ENCODE data around the gene COL23A1. TPM values are rescaled to one million over a fixed set of nuclear protein-coding genes. Genes with fewer than 3 reads are reported as not detected.
"Not testable (repeated sequence)": the region's sequence is repeated elsewhere in the genome, so short reads cannot be mapped to it uniquely, and the experiment has no call there.

Gene COL23A1
- total RNA-seq, 1 experiment from 2014 or later, result 5.7 TPM

- DNase-seq, result no peak
- no peak overlapping the region for H2AFZ ChIP-seq (ENCODE audit: low read length)
- no peak overlapping the region for H3K4me3 ChIP-seq (ENCODE audit: low read length)
- no peaks in the 10 kb centered on the region for H4K20me1 ChIP-seq (ENCODE audit: insufficient read depth, low read depth, low read length)
- no peaks in the 10 kb centered on the region for H3K9me3 ChIP-seq (ENCODE audit: low read length)
- no peaks in the 10 kb centered on the region for H3K27me3 ChIP-seq (ENCODE audit: low read length)
- no peaks in the 10 kb centered on the region for H3K36me3 ChIP-seq (ENCODE audit: insufficient read depth, low read length)
- H3K27ac ChIP-seq (ENCODE audit: low read length), result no peak overlapping the region
- H3K9me2 ChIP-seq (replicated peaks; ENCODE audit: insufficient read depth, low read length), result no peaks in the 10 kb centered on the region
- H3K4me1 ChIP-seq (ENCODE audit: low read length), result 0 out of 2 replicates have a peak, but pooled peaks cover 4% of the 10 kb centered on the region
- no peak overlapping the region for H3K4me2 ChIP-seq (ENCODE audit: low read depth, low read length, poor library complexity, severe bottlenecking)
- no peaks in the 10 kb centered on the region for H3K79me2 ChIP-seq (ENCODE audit: low read length)
- H3K9ac ChIP-seq (ENCODE audit: low read length), result no peak overlapping the region
Observed at GRCh38 chr5:178266581-178266980, 323.6 kb downstream of the COL23A1 start.

DNA sequence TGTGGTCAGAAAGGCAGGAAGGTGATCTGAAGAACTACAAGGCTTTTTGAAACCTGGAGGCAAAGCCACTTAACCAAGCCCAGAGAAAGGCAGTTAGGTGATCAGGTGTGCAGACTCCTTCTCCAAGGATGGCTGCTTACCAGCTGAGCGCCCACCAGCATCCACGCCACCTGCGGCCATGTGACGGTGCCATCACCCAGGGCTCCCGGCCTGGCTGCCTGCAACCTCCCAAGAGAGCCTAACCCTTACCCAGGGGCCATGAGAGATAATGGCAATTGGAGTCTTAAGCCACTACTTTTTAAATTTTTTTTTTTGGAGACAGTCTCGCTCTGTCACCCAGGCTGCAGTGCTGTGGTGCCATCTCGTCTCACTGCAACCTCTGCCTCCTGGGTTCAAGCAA is 324.4 kb downstream of the COL23A1 start:
- Histone ChIP-seq H3K27me3 (ENCODE audit: low read length) (no peaks in the 10 kb centered on the region), H3K9ac (ENCODE audit: low read length) (no peak overlapping the region), H4K20me1 (ENCODE audit: insufficient read depth, low read depth, low read length) (no peaks in the 10 kb centered on the region), H3K27ac (ENCODE audit: low read length) (no peak overlapping the region), H3K4me1 (ENCODE audit: low read length) (0 out of 2 replicates have a peak, but pooled peaks cover 4% of the 10 kb centered on the region), H2AFZ (ENCODE audit: low read length) (no peak overlapping the region), H3K9me2 (replicated peaks; ENCODE audit: insufficient read depth, low read length) (no peaks in the 10 kb centered on the region), H3K4me2 (ENCODE audit: low read depth, low read length, poor library complexity, severe bottlenecking) (no peak overlapping the region), H3K79me2 (ENCODE audit: low read length) (no peaks in the 10 kb centered on the region), H3K4me3 (ENCODE audit: low read length) (no peak overlapping the region), H3K9me3 (ENCODE audit: low read length) (no peaks in the 10 kb centered on the region), H3K36me3 (ENCODE audit: insufficient read depth, low read length) (no peaks in the 10 kb centered on the region)
- DNase-seq, result no peak

DNA sequence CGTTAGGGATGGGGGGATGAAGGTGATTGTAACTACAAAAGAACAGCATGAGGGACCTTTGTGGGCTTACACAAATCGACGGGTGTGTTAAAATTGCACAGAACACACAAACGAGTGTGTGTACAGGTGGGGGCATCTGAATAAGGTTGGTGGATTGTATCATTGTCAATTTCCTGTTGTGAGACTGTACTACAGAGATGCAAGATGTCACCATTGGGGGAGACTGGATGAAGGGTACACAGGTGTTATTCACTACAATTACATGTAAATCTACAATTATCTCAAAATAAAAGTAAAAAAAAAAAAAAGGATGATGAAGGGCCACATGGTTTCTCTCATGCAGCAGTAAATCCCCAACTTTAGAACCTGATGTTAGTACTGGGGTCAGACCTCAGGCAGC is 326.1 kb downstream of the COL23A1 start:
- 0 out of 2 replicates have a peak, but pooled peaks cover 4% of the 10 kb centered on the region for H3K4me1 ChIP-seq (ENCODE audit: low read length)
- no peaks in the 10 kb centered on the region for H3K36me3 ChIP-seq (ENCODE audit: insufficient read depth, low read length)
- no peak overlapping the region for H3K4me2 ChIP-seq (ENCODE audit: low read depth, low read length, poor library complexity, severe bottlenecking)
- H3K79me2 ChIP-seq (ENCODE audit: low read length), result no peaks in the 10 kb centered on the region
- no peak overlapping the region for H3K27ac ChIP-seq (ENCODE audit: low read length)
- DNase-seq, result no peak
- H2AFZ ChIP-seq (ENCODE audit: low read length), result no peak overlapping the region
- H4K20me1 ChIP-seq (ENCODE audit: insufficient read depth, low read depth, low read length), result no peaks in the 10 kb centered on the region
- no peaks in the 10 kb centered on the region for H3K9me2 ChIP-seq (replicated peaks; ENCODE audit: insufficient read depth, low read length)
- no peak overlapping the region for H3K4me3 ChIP-seq (ENCODE audit: low read length)
- no peaks in the 10 kb centered on the region for H3K27me3 ChIP-seq (ENCODE audit: low read length)
- H3K9ac ChIP-seq (ENCODE audit: low read length), result no peak overlapping the region
- no peaks in the 10 kb centered on the region for H3K9me3 ChIP-seq (ENCODE audit: low read length)

DNA sequence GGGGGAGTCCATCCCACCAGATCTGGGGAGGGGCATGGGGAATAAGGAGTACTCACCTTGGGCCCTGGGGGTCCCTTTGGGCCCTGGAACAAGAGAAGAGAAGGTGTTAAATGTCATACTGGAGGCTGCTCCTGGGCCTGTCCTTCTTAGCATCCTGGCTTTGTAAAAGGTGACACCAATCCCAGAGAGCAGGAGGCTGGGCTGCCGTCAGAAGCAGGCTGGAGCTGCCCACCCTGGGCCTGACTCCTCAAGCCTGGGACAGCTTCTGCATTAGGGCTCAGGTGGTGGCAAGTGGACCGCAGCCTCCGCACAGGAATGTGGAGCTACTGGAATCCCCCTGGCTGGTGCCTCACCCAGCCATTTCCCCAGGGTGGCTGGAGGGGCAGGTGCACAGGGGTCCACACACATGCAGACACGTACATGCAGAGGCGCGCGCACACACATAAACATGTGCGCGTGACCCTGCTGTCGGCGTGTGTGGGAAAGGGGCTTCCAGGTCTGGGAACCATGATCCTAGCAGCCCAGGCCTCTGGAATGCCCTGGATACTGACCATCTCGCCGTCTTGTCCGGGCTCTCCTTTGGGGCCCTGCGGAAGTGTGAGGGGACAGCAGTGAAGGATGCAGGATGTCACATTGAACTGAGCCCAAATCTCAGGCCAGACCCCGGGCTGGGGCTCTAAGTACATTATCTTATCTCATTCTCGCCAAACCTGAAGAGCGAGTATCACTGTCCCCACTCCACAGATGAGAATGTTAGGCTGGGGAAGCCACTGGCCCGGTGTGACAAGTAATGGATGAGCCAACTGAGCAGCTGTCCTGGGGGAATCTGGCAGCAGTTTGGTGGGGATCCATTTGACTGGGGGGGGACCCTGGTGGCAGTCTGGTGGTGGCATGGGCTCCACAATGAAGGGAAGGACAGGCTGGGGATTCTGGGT is 328.3 kb downstream of the COL23A1 start:
- Histone ChIP-seq H3K27ac (ENCODE audit: low read length) (no peak overlapping the region), H3K9me2 (replicated peaks; ENCODE audit: insufficient read depth, low read length) (no peaks in the 10 kb centered on the region), H3K4me1 (ENCODE audit: low read length) (peaks cover 23% of the 10 kb centered on the region), H4K20me1 (ENCODE audit: insufficient read depth, low read depth, low read length) (no peaks in the 10 kb centered on the region), H3K27me3 (ENCODE audit: low read length) (no peaks in the 10 kb centered on the region), H3K4me3 (ENCODE audit: low read length) (no peak overlapping the region), H3K9me3 (ENCODE audit: low read length) (no peaks in the 10 kb centered on the region), H2AFZ (ENCODE audit: low read length) (no peak overlapping the region), H3K79me2 (ENCODE audit: low read length) (no peaks in the 10 kb centered on the region), H3K4me2 (ENCODE audit: low read depth, low read length, poor library complexity, severe bottlenecking) (no peak overlapping the region), H3K9ac (ENCODE audit: low read length) (no peak overlapping the region), H3K36me3 (ENCODE audit: insufficient read depth, low read length) (no peaks in the 10 kb centered on the region)
- no peak for DNase-seq

DNA sequence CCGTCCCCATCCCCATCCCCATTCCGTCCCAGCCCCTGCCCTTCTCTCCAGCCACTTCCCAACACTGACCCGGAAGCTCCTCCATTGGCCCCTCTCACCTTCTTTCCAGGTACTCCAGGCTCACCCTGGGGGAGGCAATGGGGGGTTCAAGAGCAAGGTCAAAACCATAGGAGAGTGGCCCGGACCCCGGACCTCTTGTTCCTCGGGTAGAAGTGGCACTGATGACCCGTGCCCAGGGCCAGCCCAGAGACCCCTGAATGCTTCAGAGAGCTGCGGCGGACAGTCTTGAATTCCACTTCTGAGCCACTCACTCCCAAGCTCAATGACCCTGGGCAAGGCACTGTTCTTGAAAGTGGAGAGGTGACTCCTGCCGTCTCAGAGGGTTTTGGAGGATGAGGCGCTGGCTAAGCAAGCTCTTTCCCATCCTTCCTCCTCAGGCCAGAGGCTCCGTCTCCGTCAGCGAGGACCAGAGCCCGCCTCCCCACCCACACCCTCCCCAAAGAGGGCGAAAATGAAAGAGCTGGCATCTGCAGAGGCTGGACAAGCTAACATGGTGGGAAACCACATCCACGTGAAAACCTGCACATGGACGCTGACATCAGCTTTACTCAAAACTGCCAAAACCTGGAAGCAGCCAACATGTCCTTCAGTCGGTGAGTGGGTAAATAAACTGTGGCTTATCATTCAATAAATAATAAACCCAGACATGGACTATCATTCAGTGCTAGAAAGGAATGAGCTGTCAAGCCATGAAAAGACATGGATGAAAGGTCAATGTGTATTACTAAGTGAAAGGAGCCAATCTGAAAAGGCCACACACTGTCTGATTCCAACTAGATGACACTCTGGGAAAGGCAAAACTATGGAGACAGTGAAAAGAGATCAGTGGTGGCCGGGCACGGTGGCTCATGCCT is 330.3 kb downstream of the COL23A1 start:
- Histone ChIP-seq H3K9me3 (ENCODE audit: low read length) (no peaks in the 10 kb centered on the region), H3K9me2 (replicated peaks; ENCODE audit: insufficient read depth, low read length) (no peaks in the 10 kb centered on the region), H3K4me1 (ENCODE audit: low read length) (peaks cover 40% of the 10 kb centered on the region), H3K4me2 (ENCODE audit: low read depth, low read length, poor library complexity, severe bottlenecking) (no peak overlapping the region), H3K36me3 (ENCODE audit: insufficient read depth, low read length) (no peaks in the 10 kb centered on the region), H3K27me3 (ENCODE audit: low read length) (no peaks in the 10 kb centered on the region), H3K9ac (ENCODE audit: low read length) (no peak overlapping the region), H4K20me1 (ENCODE audit: insufficient read depth, low read depth, low read length) (no peaks in the 10 kb centered on the region), H3K79me2 (ENCODE audit: low read length) (no peaks in the 10 kb centered on the region), H3K4me3 (ENCODE audit: low read length) (no peak overlapping the region), H3K27ac (ENCODE audit: low read length) (no peak overlapping the region), H2AFZ (ENCODE audit: low read length) (no peak overlapping the region)
- DNase-seq, result no peak

DNA sequence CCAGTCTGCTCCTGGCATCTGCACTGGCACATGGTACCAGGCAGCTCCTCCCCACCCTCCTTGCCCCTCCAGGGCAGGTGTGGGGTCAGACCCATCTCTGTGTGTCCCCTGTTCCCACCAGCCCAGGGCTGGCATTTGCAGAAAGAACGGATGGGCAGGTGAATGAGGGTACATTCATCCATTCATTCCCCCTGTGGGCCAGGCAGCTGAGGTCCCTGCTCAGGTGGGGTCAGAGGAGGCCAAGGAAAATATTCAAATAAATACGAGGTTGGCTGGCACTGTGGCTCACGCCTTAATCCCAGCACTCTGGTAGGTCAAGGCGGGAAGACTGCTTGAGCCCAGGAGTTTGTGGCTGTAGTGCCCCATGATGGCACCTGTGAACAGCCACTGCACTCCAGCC is 332.5 kb downstream of the COL23A1 start:
- Histone ChIP-seq H3K4me1 (ENCODE audit: low read length) (peaks cover 58% of the 10 kb centered on the region), H3K27ac (ENCODE audit: low read length) (peak overlapping the region; percentile 100)
- DNase-seq, result peak; percentile 56

DNA sequence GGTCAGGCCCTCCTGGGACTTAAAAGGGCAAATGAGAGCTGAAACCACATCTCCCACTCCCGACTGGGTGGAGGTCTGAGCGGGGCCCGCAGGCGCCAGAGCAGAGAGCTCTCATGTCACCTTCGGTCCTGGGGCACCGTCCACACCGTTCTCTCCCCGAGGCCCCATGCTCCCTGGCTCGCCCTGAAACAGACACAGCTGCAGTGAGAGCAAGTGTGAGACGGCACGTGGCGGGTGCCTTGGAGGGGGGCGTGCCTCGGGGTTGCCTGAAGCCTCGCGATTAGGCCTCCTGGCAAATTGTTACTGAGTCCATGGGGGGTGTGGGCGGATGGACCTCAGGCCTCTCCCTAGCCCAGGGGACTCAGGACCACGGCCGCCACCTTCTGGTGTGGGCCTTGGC is 333.4 kb downstream of the COL23A1 start:
- no peaks in the 10 kb centered on the region for H3K27me3 ChIP-seq (ENCODE audit: low read length)
- H3K4me3 ChIP-seq (ENCODE audit: low read length), result peak overlapping the region; percentile 59
- peak; percentile 87 for DNase-seq
- no peak overlapping the region for H2AFZ ChIP-seq (ENCODE audit: low read length)
- peak overlapping the region; percentile 100 for H3K27ac ChIP-seq (ENCODE audit: low read length)
- H3K9me2 ChIP-seq (replicated peaks; ENCODE audit: insufficient read depth, low read length), result no peaks in the 10 kb centered on the region
- no peaks in the 10 kb centered on the region for H3K79me2 ChIP-seq (ENCODE audit: low read length)
- no peaks in the 10 kb centered on the region for H4K20me1 ChIP-seq (ENCODE audit: insufficient read depth, low read depth, low read length)
- H3K9me3 ChIP-seq (ENCODE audit: low read length), result no peaks in the 10 kb centered on the region
- H3K9ac ChIP-seq (ENCODE audit: low read length), result peak overlapping the region; percentile 81
- H3K4me2 ChIP-seq (ENCODE audit: low read depth, low read length, poor library complexity, severe bottlenecking), result peak overlapping the region; percentile 64
- no peaks in the 10 kb centered on the region for H3K36me3 ChIP-seq (ENCODE audit: insufficient read depth, low read length)
- peaks cover 66% of the 10 kb centered on the region for H3K4me1 ChIP-seq (ENCODE audit: low read length)

More for the DNA sequence above, 332.5 kb downstream of the COL23A1 start:
- Histone ChIP-seq H4K20me1 (ENCODE audit: insufficient read depth, low read depth, low read length) (no peaks in the 10 kb centered on the region), H3K36me3 (ENCODE audit: insufficient read depth, low read length) (no peaks in the 10 kb centered on the region), H3K27me3 (ENCODE audit: low read length) (no peaks in the 10 kb centered on the region), H3K9me3 (ENCODE audit: low read length) (no peaks in the 10 kb centered on the region), H2AFZ (ENCODE audit: low read length) (no peak overlapping the region), H3K4me3 (ENCODE audit: low read length) (peak overlapping the region; percentile 59), H3K4me2 (ENCODE audit: low read depth, low read length, poor library complexity, severe bottlenecking) (peak overlapping the region; percentile 64), H3K79me2 (ENCODE audit: low read length) (no peaks in the 10 kb centered on the region), H3K9me2 (replicated peaks; ENCODE audit: insufficient read depth, low read length) (no peaks in the 10 kb centered on the region), H3K9ac (ENCODE audit: low read length) (peak overlapping the region; percentile 81)

DNA sequence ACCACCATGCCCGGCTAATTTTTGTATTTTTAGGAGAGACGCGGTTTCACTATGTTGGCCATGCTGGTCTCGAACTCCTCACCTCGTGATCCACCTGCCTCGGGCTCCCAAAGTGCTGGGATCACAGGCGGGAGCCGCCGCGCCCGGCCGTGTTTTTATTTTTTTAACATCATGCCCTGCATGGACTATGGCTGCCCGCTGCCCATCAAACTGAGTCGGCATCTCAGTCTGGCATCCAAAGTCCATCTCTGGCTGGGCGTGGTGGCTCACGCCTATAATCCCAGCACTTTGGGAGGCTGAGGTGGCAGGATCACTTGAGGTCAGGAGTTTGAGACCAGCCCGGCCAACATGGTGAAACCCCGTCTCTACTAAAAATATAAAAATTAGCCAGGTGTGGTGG is 336.6 kb downstream of the COL23A1 start:
- H3K9me2 ChIP-seq (replicated peaks; ENCODE audit: insufficient read depth, low read length); H3K9me3 ChIP-seq (ENCODE audit: low read length); H2AFZ ChIP-seq (ENCODE audit: low read length); H3K9ac ChIP-seq (ENCODE audit: low read length); H3K79me2 ChIP-seq (ENCODE audit: low read length); DNase-seq; H3K27me3 ChIP-seq (ENCODE audit: low read length); H4K20me1 ChIP-seq (ENCODE audit: insufficient read depth, low read depth, low read length); H3K36me3 ChIP-seq (ENCODE audit: insufficient read depth, low read length); H3K4me2 ChIP-seq (ENCODE audit: low read depth, low read length, poor library complexity, severe bottlenecking); H3K4me3 ChIP-seq (ENCODE audit: low read length): not testable (repeated sequence)
- peak overlapping the region; percentile 100 for H3K27ac ChIP-seq (ENCODE audit: low read length)
- peaks cover 95% of the 10 kb centered on the region for H3K4me1 ChIP-seq (ENCODE audit: low read length)
